Endometrial microvascular endothelial cells (primary cell): ENCODE results near the gene UTS2B. TPM values are rescaled to one million over a fixed set of nuclear protein-coding genes. Genes with fewer than 3 reads are reported as not detected.
"Not testable (repeated sequence)": the region's sequence is repeated elsewhere in the genome, so short reads cannot be mapped to it uniquely, and the experiment has no call there.

Experiments
- in situ Hi-C: cut with HindIII; loops from 2 replicates; pipeline ENCODE4 v1.10.0; 2017; ENCODE audit warnings: low sequenced_read_pairs, low pct_unique_long_range_greater_than_20kb; ENCODE audit errors: inconsistent ontology term
- total RNA-seq: library from RNA; depleted of rRNA; stranded (reverse); fragments of >200 nt; gene quantifications from one replicate; pipeline ENCODE4 v1.2.3, GENCODE V29; 2015; ENCODE audit errors: inconsistent ontology term

Gene UTS2B
- total RNA-seq, 1 donor from 2014 or later: not detected

DNA sequence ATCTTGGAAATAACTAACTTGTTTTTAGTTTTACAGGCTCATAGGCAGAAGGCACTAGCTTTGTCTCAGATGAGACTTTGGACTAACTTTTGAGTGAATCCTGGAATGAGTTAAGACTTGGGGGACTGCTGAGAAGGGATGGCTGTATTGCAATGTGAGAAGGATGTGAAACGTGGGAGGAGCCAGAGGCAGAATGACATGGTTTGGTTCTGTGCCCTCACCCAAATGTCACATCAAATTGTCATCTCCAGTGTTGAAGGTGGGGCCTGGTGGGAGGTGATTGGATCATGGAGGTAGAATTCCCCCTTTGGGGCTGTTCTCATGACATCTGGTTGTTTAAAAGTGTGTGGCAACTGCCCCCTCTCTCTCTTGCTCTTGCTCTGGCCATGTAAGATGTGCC is 29.9 kb downstream of the UTS2B start:
- in situ Hi-C loops: no loop called here

DNA sequence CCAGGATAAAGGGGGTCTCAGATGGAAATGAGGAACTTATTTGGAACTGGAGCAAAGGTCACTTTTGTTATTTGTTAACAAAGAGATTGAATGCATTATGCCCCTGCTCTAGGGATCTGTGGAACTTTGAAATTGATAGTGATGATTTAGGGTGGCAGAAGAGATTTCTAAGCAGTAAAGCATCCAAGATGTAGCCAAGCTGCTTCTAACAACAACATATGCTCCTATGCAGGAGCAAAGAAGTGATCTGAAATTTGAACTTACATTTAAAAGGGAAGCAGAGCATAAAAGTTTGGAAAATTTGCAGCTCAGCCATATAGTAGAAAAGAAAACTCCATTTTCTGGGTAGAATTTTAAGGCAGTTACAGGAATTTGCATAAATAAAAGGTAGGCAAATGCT is 31.5 kb downstream of the UTS2B start:
- in situ Hi-C loops: no loop called here

DNA sequence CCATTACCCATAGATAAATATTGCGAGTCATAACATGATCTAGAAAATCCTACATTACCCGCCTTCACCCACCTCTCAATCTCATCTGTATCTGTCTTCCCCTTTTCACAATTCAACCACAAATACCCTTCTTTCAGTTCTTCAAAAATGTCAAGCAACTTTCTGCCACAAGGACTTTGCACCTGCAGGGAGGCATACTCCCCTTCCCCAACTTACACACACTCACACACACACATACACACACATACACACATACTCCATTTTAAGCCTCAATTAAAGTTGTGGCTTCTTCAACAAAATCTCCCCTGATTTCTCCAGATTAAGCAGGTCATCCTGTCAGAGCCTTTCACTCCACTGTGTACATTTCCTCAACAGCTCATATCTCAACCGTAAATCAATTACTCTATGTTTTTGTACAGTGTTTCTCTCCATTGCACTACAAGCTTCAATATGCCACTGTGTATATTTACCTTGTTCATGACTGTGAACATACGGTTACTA is 34.2 kb downstream of the UTS2B start:
- in situ Hi-C loops: no loop called here

DNA sequence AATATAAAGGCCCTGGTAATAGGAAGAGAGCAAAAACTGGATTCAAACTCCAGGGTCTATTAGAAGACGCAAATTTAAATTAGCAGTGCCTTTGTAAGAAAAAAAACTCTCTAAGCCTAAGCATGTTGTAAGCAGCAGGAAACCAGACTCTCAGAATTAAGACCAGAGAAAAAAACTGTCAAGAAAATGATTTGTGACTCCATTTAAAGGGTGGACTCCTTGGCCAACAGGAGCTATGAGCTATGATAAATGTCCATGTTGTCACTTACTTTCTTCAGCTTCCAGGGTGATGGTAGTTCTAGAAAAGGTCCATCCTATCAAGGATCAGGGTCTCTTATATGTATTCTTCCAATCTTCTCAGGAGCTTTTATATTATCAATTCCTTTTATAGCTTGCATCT is 36.0 kb downstream of the UTS2B start:
- in situ Hi-C loops: no loop called here

DNA sequence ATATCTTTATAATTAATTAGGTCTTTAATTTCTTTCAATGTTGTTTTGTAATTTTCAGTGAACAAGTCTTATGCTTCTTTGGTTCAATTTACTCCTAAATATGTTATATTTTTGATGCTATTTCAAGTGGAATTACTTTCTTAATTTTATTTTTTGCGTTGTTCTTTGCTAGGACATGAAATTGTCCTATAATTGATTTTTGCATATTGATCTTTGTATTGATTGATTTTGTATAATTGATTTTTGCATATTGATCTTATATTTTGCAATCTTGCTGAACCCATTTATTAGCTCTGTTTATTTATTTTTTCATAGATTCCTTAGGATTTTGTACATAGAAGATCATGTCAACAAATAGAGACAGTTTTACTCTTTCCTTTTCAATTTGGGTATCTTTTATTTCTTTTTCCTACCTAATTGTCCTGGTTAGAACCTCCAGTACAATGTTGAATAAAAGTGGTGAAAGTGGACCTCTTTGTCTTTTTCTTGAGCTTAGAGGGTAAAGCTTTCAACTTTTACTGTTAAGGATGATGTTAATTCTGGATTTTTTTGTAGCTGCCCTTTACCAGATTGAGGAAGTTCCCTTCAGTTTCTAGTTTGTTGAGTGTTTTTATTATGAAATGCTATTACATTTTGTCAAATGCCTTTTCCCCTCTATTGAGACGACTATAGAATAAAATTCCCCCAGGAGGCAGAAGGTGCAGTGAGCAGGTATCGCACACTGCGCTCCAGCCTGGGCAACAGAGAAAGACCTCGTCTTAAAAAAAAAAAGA is 37.9 kb downstream of the UTS2B start:
- in situ Hi-C loops: no loop called here

DNA sequence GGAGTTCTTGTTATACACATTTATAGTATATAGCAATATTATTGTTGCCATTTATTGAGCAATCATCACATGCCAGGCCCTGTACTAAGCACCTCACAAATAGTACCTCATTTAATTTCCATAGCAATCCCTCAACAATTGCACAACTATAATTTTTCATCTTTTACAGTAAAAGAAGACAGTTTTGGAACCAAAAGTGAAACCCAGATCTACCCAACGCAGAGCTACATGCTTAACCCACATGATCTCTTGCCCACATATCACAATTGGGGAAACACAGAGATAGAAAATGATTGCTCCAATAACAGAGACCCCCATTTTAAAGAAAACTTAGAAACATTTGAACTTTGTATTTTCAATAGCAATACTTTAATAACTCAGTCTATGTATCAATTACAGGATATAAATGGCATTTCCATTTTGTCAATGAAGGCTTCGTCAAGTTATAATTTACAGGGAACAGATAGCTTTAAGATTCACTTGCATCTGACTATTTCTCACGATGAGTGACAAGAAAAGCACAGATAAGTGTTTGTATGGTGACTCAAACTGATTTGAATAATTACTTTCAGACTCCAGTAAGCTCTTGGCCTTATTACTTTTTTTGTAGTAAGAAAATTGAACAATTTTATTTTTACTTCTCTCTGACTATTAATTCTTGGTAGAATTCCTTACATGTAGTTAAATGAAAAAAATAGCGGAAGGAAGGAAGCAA is 39.9 kb downstream of the UTS2B start:
- in situ Hi-C loops: no loop called here

DNA sequence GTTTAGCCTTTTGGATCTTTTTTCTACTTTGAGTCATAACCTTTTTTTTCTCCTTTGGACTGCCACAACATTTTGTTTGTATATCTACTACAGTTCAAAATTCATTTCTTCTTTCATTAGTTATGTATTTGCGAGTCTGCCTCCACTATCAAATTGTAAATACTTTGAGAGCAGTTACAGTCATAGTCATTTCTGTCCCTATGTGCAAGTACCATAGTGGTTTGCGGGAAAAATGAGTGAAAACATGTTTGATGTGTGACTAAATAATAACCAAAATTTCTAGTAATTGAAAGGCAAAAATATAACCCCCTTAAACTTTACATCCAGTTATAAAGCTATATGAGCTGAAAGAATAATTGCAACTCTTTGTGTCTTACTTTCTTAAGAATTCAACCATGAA is 46.9 kb downstream of the UTS2B start:
- in situ Hi-C loops: no loop called here

DNA sequence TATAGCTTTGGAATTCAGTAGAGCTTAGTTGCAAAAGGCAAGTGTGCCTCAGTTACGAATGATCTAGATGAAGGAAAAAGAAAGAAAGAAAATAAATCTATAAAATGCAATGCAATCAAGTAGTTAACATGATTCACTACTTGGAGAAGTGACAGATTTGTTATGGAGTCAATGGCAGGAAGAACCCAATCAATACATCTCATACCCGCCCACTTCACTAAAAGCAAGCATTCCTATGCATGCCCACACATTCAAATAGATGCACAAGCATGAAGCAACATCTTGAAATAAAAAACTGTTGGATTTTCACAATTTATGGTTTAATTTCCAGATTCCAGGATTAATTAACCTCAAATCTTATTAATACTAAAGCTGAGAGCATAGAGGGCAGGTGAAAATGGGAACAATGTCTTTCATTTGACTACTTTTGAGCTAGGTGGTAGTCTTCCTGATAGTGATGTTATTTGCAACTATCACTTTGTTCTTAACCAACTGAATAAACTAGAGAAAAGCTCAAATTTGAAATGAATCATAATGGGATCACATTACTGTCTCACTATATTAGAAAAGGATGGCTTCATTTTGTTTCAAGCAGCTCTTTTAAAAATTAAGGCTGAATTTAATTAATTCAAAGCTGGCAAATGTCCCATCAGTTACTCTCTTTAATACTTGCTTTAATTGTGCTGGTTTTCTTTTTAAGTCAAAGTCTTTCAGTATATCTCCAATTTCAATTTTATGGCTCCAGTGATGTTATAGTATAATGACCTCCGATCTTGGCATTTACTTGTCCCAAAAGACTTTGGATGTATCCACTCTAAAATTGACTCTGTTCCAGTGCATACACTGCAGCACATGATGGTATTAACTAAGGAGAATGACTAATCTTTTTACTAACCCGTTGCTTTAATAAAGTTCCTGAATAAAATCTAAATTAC is 47.8 kb downstream of the UTS2B start:
- in situ Hi-C loops: no loop called here

DNA sequence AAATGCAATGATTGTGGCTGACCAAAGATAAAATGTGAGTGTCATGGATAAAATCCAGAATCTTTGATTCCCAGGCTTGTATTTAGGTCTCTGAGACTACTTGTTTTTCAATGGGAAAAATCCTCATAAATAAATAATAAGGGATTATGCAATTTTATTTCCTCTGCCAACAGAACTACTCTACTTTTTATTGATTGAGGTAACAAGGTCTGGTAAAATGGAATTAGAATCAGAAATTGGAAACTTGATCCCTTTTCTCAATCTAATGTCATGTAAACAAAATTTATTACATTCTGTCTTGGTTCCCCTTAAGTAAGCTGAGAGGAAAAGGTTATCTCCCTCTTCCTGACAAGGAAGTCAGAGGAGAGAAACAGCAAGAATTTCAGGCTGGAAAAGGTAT is 49.4 kb downstream of the UTS2B start:
- in situ Hi-C loops: no loop called here

DNA sequence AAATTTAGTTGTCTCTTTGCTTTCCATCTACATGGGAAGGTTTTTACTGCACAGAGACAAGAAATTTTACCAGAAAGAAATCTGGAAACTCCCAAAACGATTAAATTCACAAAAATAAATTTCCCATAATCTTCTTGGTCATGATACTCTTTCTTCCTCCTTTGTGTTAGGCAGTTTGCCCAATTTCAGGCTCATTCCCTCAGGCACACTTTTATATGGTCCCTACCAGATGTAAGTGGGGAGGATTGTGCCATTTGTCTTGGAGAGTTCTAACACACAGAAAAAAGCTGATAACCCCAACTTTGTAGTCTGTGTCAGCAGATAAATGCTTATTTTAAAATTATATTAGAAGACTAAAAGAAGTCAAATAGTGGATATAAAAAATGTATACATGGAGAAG is 50.2 kb downstream of the UTS2B start:
- in situ Hi-C loops: no loop called here

DNA sequence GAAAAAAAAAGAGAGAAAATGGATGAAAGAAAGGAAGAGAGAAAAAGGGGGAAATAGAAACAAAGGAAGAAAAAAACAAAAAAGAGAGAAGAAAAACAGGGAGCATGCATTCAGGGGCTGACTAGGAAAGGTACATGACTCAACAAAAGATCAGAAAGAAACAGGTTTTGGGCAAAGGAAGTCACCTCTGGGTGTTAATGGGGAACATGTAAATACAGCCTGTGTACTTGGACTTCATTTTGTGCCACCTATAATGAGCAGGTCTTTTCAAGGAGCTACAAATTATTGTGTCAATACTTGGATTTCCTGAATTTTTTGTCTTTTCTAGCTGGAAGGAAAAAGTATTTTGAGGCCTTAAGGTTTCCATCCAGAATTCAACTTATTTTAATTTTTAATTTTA is 54.6 kb downstream of the UTS2B start:
- in situ Hi-C loops: no loop called here

DNA sequence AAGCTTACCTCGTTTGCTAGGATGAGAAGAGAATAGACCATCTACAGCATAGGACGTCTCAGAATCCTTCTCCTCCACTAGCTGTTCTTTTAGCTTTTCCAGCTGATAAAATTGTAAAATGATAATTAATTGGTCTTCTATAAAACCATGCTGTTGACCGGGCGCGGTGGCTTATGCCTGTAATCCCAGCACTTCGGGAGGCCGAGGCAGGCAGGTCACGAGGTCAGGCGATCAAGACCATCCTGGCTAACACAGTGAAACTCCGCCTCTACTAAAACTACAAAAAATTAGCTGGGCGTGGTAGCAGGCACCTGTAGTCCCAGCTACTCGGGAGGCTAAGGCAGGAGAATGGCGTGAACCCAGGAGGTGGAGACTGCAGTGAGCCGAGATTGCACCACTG is 55.1 kb downstream of the UTS2B start:
- in situ Hi-C loops: not testable (repeated sequence)

DNA sequence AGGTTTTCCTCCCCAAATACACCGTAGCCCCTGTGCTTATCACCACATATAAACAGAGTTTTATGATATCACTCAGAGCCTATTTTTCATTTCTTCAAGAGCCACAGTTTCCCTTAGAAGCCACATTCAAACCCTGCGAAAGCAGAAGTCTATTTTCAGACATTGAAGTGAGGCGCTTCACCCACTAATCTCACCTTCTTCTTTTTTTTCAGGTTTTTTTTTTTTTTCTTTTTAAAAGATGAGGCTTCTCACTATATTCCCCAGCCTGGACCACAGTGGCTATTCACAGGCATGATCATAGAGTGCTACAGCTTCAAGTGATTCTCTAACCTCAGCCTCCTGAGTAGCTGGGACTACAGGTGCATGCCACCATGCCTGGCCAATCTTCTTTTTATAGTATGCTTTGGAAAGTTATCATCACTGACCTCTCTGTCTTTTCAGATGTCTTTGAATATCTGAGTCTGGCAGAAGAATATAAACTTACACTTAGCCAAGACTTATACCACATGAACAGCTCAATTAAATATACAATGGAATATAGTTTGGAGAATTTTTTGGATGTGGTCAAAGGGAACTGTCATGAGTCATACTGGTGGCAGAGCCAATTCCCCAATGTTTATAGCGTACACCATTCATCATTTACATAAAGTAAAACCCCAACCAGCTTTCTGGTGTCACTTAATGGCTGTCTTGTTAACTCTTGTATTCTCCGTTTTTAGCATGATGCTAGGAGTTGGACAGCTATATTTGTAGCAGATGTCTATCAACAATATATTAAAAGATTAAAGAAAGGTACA is 60.8 kb downstream of the UTS2B start:
- in situ Hi-C loops: no loop called here

DNA sequence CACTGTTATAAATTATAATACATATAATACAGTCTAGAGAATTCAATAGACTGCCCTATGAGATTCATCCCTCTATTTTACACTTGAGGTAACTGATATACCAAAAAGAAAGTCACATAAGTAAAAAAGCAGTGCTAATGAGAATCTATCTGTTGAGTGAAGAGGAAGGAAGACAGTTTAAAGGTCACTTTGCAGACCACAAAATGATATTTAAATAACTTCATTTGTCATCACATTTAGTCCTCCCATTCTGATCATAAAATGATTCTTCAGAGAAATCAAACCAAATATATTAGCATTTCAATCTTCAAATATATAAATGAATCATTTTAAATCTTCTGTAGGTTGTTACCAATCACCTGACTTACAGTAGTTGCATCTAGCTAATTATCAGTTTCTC is 61.6 kb downstream of the UTS2B start:
- in situ Hi-C loops: no loop called here

DNA sequence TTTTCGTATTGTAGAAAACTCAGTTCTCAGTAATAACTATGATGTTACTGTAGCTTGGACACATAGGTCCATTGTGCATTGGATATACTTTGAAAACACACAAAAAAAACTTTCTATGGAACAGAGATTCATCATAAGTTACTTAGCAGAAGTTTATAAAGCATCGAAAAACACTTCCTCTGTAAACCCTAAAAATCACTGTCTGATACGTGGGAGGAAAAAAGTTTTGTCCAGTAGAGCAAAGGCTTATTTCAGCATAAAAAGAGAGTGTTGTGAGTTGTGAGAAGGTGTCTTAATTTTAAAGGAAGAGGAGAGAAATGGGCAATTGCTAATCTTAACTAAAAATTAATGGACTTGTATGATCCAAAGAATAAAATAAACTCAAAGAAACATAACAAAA is 66.5 kb downstream of the UTS2B start:
- in situ Hi-C loops: no loop called here

DNA sequence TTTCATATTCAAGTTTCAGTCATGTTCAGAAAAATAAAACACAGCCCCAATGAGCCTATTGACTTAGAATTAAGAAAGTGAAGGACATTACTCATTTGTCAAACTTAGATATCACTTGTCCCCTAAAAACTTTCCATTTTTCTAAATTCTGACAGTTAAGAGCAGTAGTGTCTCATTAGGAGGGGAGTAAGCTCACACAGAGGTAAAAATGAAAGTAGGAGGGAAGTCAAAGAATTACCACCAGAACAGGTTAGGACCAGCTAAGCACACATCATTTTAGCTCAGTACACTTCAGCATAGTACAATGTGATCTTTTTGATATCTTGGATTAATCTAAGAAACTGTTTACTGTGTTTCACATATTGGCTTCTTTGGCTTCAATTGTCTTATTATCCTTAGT is 67.0 kb downstream of the UTS2B start:
- in situ Hi-C loops: no loop called here

DNA sequence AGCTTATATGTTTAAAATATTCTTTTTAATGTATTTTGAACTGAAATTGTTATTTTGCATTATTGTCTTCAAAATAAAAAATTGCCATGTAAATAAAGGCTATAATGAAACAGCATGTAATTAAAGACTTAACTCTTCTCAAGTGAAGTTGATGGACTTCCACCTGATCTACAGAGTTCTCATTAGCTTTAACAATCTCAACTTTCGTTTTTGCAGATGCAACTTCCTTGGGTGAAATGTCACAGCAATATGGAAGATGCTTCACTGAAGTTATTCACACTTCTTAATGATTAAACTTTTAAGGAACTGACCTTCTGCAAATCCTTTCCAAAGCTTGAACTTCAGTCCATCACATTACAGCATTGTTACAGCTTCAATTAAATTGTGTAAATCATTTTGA is 67.7 kb downstream of the UTS2B start:
- in situ Hi-C loops: no loop called here

DNA sequence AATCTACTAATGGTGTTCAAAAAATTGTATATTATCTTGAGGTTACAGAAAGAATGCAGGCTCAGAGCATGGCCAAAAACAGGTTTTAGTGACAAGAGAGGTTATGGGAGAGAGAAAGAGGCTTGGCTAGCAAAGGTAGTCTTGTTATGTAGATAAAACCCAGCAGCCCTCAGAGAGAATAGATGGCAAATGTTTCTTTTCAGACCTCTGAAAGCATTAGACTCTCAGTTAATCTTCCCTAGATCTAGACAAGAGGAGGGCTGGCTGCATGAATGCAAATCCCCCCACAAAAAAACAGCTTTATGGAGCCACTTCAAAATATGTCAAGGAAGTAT is 69.1 kb downstream of the UTS2B start:
- in situ Hi-C loops: no loop called here
